HepG2 (cell line): Measurements from ENCODE around the gene MSTO1. TPM values are rescaled to one million over a fixed set of nuclear protein-coding genes. Genes with fewer than 3 reads are reported as not detected.

Experiments
- CENPT ChIP-seq: sonication (generic); formaldehyde crosslinking; IDR thresholded peaks from 2 replicates; pipeline ENCODE4 v1.8.0; 2022; ENCODE audit warnings: low read depth, mild to moderate bottlenecking, moderate library complexity, missing genetic modification reagents
- ISL2 ChIP-seq: sonication (generic); formaldehyde crosslinking; IDR thresholded peaks from 2 replicates; pipeline ENCODE4 v1.5.0; 2020; ENCODE audit warnings: missing genetic modification reagents
- KLF16 ChIP-seq, 2 experiments: sonication (generic) in 1 of 2; formaldehyde crosslinking in 1 of 2; IDR thresholded peaks; 2 replicates each; pipeline versions ENCODE4 v1.6.1 to v1.8.0; 2016 to 2023; ENCODE audit warnings: missing genetic modification reagents in 2 of 2, missing compliant biosample characterization in 1 of 2
- MED8 ChIP-seq: sonication (generic); formaldehyde crosslinking; IDR thresholded peaks from 2 replicates; pipeline ENCODE4 v1.8.1; 2023; ENCODE audit warnings: mild to moderate bottlenecking, missing genetic modification reagents; ENCODE audit not compliant: insufficient replicate concordance
- RARA ChIP-seq: IDR thresholded peaks from 2 replicates; pipeline ENCODE4 v1.6.1; 2016; ENCODE audit warnings: missing genetic modification reagents, missing compliant biosample characterization
- TAF1 ChIP-seq: sonication (generic); formaldehyde crosslinking; IDR thresholded peaks from 2 replicates; pipeline ENCODE4 v1.4.0; 2020; ENCODE audit warnings: missing genetic modification reagents
- YY1 ChIP-seq: IDR thresholded peaks from 2 replicates; pipeline ENCODE4 v1.6.1; 2011; ENCODE audit warnings: low read length, low read depth, moderate library complexity, mild to moderate bottlenecking; ENCODE audit not compliant: insufficient read depth, insufficient replicate concordance
- ZNF274 ChIP-seq: sonication (generic); formaldehyde crosslinking; IDR thresholded peaks from 2 replicates; pipeline ENCODE4 v1.5.1; 2020; ENCODE audit warnings: mild to moderate bottlenecking, missing genetic modification reagents
- ZNF468 ChIP-seq: sonication (generic); formaldehyde crosslinking; IDR thresholded peaks from 2 replicates; pipeline ENCODE4 v1.8.0; 2022; ENCODE audit warnings: mild to moderate bottlenecking, moderate library complexity, missing genetic modification reagents
- ZNF563 ChIP-seq: sonication (generic); formaldehyde crosslinking; IDR thresholded peaks from 2 replicates; pipeline ENCODE4 v1.8.0; 2022; ENCODE audit warnings: mild to moderate bottlenecking, moderate library complexity, missing genetic modification reagents
- ZNF772 ChIP-seq: sonication (generic); formaldehyde crosslinking; IDR thresholded peaks from 2 replicates; pipeline ENCODE4 v1.5.0; 2020; ENCODE audit warnings: mild to moderate bottlenecking, missing genetic modification reagents
- ZNF780A ChIP-seq: sonication (generic); formaldehyde crosslinking; IDR thresholded peaks from 2 replicates; pipeline ENCODE4 v1.8.0; 2022; ENCODE audit warnings: mild to moderate bottlenecking, missing genetic modification reagents, moderate library complexity
- ZSCAN20 ChIP-seq: sonication (generic); formaldehyde crosslinking; IDR thresholded peaks from 2 replicates; pipeline ENCODE4 v1.4.0; 2020; ENCODE audit warnings: missing genetic modification reagents, mild to moderate bottlenecking, borderline replicate concordance
- polyA plus RNA-seq, 8 experiments: library from polyadenylated mRNA; depleted of rRNA in 3 of 8; stranded (reverse) in 7 of 8; unstranded in 1 of 8; fragments of >200 nt; fragmentation: Illumina TruSeq in 4 of 8; extraction: Trizol in 4 of 8; gene quantifications; 2 replicates each; pipeline versions ENCODE4 v1.2.1 to v1.2.3, GENCODE V29; 2011 to 2016; ENCODE audit warnings: low read depth in 4 of 8, missing spikeins in 1 of 8, mixed read lengths in 1 of 8; ENCODE audit not compliant: insufficient read depth in 1 of 8
- total RNA-seq, 5 experiments: library from RNA; depleted of rRNA; stranded (reverse); fragments of >200 nt; fragmentation: Illumina TruSeq; extraction: Trizol; gene quantifications; 2 replicates each; pipeline ENCODE4 v1.2.3, GENCODE V29; 2016; ENCODE audit warnings: low read depth in 1 of 5

Gene MSTO1
- total and polyA plus RNA-seq, 2 of the 13 experiments (the other 11 are each of a cell fraction or from before 2014, with no cell fraction given) = 19.1 to 25.3 TPM

GRCh38 chr1:155561779-155562580, 48.0 kb upstream of the MSTO1 start (continued):
- TF ChIP-seq ZNF563 (CRISPR knock-in tag) = 0 out of 2 replicates have a peak, but pooled peaks have one; percentile 42
- TF ChIP-seq YY1 = peak; percentile 92
- TF ChIP-seq TAF1 = peak; percentile 66; the same call in 1 of the 2 replicates
- TF ChIP-seq MED8 (CRISPR knock-in tag) = peak; percentile 33
- 0 out of 2 replicates have a peak, but pooled peaks have one; percentile 31 for TF ChIP-seq CENPT
- TF ChIP-seq ISL2 (CRISPR knock-in tag) = 0 out of 2 replicates have a peak, but pooled peaks have one; percentile 19
- TF ChIP-seq RARA (CRISPR knock-in tag) = 0 out of 2 replicates have a peak, but pooled peaks have one; percentile 4
- TF ChIP-seq ZNF468 (CRISPR knock-in tag) = 0 out of 2 replicates have a peak, but pooled peaks have one; percentile 50
- TF ChIP-seq ZNF780A (CRISPR knock-in tag) = peak; percentile 57; the same call in 1 of the 2 replicates
- TF ChIP-seq ZNF772 (CRISPR knock-in tag) = 0 out of 2 replicates have a peak, but pooled peaks have one; percentile 32
- TF ChIP-seq KLF16 (CRISPR knock-in tag; IDR thresholded peaks at IDR 0.05) = 0 out of 4 replicates have a peak, but pooled peaks of 1 of the 2 experiments have one; percentile 9
- peak; percentile 30; the same call in 1 of the 2 replicates for TF ChIP-seq ZNF274 (CRISPR knock-in tag)
- peak; percentile 25; the same call in 1 of the 2 replicates for TF ChIP-seq ZSCAN20 (CRISPR knock-in tag)
- TF ChIP-seq, all 625 proteins: peak for 62; not testable (repeated sequence) for 563
